ENCODE results near the gene ZGLP1.

The ZGLP1 gene

DNA sequence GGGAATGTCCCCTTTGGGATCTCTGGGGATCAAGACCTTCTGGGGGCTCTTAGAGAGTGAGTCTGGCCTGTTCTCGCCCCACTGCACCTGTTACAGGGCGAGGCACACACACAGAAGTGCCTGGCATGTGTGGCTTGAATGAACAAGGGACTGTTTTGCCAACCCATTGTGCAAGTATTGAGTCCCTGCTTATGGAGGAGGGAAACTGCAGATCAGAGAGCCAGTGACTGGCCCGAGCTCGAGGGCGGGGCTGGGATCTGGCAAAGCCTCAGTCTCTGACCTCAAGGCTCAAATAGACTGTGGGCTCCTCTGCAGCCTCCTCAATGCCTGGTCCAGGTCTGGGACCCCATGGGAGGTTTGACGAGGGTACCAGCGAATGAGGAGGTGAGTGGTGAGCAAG lies 18.2 kb upstream of the ZGLP1 start:
- no peak for DNase-seq (ENCODE audit: low read depth)

DNA sequence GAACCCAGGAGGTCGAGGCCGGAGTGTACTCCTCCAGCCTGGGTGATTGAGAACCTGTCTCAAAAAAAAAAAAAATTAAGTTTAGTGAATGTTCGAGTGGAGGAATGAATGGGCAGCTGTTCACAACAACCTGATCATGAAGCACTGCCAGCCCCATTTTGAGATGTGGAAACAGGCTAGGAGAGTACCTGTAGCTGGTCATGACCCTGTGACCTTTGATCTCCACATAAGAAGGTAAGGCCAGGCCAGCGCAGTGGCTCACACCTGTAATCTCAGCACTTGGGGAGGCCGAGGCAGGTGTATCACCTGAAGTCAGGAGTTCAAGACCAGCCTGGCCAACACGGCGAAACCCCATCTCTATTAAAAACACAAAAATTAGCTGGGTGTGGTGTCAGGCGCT lies 16.1 kb upstream of the ZGLP1 start:
- DNase-seq (ENCODE audit: low read depth), result no peak

DNA sequence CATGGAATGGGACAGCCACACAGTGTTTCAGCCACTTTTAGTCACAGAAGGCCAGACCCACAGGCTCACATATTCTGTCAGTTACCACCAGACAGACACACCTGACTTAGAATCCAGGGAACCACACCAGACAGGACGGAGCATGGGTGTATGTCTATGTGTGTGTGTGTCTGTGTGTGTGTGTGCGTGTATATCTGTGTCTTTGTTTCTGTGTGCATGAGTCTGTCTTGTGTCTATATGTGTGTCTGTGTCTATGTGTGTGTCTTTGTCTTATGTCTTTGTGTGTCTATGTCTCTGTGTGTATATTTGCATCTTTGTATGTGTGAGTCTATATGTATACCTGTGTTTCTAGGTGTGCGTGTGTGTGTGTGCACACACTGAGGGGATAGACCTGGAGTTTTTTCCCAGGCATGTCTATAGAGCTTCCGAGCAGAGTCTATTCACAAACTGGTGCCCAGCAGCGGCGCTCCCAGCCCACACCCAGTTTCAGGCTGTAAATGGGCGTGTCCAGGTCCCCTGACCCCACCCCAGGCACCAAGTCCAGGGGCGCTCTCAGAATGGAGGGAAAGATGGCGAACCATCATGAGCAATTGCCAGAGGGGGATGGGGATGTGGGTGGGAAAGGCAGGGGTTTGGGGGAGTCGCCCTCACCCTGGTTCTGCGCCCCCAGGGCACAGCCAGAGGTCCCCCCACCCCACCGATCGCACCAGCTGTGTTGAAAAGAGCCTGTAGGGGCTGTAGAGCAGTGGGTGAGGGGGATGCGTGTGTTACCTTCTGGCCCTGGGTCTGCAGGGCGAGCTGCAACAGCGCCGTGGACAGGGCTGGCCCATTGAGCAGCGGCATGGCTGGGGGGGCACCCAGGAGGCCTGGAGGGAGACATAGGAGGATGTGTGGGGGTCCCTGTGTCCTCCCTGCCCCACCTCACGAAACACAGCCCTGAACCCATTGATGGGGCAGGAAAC lies 12.5 kb upstream of the ZGLP1 start:
- DNase-seq (ENCODE audit: low read depth), result no peak

DNA sequence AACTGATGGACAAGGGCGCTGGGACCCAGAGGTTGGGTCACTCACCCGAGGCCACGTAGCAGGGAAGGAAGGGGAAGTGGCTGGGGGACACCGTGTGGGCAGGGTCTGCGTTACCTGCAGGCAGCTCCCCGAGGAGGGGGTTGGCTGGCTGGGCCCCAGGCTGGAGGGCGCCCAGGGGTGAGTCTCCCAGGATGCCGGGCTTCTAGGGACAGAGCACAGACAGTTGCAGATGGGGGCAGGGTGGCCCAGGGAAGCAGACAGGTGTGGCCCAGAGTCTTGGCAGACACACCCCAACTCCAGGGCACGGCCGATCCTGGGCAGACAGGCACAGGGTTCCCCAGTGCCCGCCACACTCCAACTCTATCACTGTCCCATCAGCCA lies 11.8 kb upstream of the ZGLP1 start:
- no peak for DNase-seq (ENCODE audit: low read depth)

DNA sequence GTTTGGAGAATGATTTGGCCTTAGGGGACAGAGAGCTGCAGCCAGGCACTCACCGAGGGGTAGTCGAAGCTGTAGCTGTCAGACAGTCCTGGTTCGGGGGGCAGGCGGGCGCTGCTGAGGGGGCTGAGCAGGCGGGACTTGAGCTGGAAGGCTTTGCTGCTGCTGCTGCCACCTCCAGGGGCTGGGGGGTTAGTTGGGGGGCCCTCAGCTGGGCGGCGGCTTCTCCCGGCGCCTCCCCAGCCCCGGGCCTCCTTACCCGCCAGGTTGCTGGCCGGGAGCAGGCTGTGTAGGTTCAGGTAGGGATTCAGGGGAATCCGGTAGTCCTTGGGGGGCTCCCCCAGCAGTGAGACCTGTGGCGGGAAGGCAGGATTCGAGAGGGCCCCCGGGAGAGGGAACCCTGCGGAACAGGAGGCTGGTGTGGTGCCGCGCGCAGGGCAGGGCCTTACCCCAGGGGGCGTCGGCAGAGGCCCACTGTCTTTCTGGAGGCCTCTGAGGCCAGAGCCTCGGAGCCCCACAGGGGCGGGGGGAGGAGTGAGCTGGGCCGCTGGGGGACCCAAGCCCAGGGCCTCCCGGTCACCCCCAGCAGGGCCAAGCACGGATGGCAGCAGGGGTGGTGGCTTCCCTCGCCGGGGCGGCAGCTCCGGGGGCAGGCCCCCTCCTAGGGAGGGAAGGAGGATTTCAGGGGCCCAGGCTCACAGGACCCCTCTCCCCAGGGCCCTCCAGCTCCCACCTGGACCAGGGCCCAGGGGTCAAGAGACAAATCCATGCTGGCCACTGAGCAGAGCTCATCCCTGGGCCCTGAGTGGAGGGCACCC lies 11.2 kb upstream of the ZGLP1 start:
- no peak for DNase-seq (ENCODE audit: low read depth)

DNA sequence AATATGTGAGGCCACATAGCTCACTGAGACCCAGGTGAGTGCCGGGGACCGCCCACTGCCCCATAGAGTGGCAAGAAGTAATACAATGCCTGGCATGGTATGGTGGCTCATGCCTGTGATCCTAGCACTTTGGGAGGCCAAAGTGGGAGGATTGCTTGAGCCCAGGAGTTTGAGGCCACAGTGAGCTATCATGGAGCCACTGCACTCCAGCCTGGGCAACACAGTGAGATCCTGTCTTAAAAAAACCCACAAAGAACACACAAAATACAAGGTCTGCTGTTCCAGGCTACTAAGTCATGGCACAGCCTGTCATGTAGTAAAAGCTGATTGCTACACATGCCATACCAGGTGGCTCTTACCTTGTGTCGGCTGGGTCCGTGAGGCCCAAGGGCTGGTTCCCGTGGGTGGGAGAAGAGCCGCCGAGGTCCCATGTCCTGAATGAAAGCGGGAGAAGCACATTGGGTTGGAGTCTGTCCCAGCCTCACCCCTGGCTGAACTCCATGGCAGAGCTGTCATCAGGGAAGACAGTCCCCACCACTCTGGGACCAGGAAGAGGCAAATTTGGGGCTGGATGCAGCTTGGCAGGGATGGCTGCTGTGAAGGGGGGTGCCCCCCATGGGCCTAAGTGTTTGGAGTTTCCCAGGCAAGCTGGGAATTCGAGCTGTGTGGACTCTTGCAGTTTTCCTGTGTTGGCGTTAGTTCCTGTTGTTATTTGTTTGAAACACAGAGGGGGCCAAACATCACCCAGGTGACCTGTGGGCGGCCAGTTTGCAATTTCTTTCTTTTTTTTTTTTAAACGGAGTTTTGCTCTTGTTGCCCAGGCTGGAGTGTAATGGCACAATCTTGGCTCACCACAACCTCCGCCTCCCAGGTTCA lies 9.4 kb upstream of the ZGLP1 start:
- DNase-seq (ENCODE audit: low read depth), result no peak

DNA sequence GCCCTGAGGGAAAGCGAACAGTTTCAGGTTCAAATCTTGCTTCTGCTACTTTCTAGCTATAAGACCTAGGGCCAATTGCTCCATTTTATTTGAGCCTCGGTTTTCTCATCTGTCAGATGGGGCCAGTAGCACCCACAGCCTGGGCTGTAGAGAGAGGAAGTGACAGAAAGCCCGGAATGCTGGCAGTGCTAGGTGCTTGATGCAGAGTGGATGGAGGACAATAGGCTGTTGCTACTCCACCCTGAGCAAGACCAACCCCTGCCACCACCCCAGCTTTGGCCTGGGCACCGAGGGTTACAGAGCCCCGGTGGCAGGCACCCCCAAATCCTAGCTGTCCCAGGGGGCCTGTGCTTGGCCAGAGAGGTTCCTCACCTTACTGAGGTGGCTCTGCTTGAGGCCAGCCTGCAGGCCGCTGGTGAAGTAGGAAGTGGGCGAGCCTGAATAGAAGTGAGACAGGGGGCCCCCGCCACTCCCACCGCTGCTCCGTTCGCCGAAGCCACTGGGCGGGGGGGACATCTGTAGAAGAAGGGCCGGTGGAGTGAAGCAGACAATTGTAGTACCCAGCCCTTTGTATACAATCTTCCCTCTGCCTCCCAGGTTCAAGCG lies 8.3 kb upstream of the ZGLP1 start:
- DNase-seq (ENCODE audit: low read depth), result no peak

DNA sequence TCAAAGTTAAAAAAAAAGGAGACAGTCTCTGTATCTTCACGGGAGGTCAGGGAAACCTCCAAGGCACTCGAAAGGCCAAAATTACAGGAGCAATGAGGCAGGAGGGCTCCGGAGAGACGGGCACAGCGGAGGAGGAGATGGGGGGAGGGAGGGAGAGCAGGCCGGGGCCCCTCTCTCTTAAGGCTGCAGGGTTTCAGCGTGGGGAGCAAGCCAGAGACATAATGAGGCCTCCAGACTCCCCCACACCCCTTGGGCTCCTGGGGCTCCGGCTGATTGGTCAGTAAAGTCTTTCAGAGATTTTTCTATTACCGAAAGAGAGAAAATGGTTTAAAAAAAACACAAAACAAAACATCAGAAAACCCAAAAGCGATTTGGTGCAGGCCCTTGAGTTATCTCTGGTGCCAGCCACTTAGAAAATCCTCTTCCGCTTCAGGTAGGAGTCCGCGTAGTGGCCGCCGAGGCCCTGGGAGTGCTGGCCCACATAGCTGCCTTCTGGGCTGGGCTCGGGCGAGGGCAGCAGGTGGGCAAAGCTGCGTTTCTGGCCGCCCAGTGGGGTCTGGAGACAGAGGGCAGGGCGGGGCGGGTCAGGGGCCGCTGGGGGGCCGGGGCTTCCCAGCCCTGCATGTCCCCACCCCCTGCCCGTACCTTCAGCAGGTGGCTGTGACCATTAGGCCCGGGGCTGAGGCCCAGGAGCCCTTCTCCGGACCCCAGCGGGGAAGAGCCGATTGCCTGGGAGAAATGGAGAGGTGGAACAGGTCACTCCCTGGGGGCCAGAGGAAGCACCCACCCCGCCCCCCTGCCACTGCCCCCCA lies 7.6 kb upstream of the ZGLP1 start:
- DNase-seq (ENCODE audit: low read depth), result no peak

DNA sequence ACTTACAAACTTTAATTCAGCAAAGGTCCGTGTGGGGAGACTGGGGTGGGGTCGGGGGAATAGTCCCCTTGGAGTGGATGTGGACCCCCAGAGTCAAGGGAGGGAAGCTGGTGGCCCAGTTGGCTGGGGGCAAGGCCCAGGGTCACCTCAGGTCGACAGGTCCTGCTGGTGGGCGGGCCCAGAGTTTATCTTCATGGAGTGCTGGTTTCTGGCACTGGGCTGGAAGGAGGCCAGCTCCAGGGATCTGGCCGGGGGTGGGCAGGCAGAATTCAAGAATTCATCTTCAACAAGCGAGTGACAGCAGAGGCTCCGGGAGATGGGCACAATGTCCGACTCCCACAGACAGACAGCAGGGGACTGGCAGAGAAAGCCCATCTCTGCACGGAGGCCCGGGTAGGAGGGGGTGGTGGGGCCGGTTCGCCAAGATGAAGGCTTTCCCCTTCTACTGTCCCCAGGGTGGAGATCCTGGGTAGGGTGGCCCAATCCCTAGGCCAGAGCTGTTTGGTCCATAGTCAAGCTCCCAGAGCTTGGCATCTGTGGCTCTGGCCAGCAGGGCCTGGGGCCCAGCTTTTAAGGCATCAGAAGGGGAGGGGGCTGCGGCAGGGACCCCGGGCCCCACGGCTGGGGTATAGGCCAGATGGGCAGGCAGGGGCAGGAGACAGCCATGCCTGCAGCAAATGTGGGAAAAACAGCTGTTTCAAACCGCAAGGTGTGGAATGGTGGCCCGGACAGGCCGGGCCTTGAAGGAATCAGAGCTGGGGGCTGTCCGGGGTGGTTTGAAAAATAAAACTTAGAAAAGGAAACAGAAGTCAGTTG lies 6.8 kb upstream of the ZGLP1 start:
- no peak for DNase-seq (ENCODE audit: low read depth)

DNA sequence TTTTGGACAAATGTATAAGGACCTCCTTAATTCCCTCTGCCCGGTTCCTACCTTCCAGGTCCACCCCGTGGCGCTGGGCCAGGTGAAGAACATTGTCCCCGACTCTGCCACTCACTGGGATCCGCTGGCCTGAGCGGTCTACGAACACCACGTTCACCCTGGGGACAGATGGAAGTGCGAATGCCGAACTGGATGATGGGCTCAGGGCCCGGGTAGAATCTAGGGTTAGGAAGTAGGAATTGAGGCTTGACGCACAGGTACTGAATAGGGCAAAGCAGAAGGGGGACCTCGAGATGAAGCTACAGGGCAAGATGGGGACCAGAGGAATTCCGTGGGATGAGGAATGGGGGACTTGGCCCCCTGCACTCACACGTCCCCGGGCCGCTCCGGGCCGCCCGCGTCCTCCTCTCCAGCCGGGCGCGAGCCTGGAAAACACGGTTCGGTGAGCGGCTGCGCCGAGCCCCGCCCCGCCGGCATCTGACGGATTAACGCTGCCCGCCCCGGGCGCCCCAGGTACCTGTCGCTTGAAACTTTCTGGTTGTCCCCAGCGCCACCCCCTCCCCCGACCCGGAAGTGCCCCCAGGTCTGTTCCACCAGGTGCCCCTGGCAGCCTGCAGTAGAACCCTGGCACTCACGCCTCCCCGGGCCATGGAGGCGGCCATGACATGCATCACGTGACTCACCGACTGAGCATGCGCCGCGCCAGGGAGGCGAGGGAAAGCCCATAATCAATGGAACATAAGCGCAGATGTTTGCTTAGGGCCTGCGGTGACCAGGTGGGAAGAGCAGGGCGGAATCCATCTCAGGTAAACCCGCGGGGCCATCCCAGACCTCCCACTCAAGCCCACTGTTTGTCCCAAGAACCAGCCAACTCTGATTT lies 6.0 kb upstream of the ZGLP1 start, which contains the start of gene FDX2:
TSS of gene FDX2 (minus strand) at position 681 of the 880 bp plus-strand sequence. CDS start at position 662, 19 bp downstream.
- DNase-seq (ENCODE audit: low read depth), result peak; percentile 87

DNA sequence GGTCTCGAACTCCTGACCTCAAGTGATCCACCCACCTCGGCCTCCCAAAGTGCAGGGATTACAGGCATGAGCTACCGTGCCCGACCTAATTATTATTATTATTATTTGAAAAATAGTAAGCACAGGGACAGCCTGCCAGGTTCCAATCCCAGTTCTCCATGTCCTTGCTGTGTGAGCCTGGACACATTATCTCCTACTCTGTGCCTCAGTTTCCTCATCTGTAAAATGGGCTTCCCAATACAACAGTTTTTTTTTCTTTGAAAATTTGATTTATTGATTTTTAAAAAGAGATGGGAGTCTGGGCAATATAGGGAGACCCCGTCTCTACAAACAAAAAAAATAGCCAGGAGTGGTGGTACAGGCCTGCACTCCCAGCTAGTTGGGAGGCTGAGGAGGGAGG lies 3.3 kb downstream of the ZGLP1 start:
- DNase-seq (ENCODE audit: low read depth), result no peak

DNA sequence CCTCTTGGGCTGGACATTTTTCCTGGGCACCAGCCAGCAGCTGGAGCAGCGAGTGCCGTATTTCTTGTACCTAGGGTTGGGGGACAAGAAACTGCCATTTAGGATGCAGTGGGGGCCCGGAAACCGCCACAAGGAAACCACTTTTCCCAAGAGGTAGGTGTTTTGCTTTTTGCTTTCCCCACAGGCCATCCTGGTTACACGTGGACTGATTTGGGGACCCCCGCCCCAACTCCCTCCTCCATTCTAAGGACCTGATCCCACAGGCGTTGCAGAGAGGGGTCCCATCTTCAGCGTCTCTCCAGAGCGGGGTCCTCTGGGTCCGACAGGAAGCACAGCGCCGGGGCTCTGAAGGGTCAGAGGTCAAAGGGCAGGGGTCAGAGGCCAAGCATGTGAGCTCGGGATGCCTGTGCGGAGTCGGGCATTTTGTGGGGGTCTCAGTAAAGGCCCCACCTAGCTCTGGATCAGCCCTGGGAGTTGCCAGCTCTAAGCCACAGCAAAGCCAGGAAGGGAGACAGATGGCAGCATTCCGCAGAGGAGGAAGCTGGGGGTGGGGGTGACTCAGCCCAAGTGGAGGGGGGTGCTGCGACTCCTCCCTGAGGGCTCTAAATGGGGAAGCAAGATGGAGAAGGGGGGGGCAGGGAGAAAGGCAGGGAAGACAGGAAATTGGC lies 4.3 kb downstream of the ZGLP1 start:
- DNase-seq (ENCODE audit: low read depth), result no peak

DNA sequence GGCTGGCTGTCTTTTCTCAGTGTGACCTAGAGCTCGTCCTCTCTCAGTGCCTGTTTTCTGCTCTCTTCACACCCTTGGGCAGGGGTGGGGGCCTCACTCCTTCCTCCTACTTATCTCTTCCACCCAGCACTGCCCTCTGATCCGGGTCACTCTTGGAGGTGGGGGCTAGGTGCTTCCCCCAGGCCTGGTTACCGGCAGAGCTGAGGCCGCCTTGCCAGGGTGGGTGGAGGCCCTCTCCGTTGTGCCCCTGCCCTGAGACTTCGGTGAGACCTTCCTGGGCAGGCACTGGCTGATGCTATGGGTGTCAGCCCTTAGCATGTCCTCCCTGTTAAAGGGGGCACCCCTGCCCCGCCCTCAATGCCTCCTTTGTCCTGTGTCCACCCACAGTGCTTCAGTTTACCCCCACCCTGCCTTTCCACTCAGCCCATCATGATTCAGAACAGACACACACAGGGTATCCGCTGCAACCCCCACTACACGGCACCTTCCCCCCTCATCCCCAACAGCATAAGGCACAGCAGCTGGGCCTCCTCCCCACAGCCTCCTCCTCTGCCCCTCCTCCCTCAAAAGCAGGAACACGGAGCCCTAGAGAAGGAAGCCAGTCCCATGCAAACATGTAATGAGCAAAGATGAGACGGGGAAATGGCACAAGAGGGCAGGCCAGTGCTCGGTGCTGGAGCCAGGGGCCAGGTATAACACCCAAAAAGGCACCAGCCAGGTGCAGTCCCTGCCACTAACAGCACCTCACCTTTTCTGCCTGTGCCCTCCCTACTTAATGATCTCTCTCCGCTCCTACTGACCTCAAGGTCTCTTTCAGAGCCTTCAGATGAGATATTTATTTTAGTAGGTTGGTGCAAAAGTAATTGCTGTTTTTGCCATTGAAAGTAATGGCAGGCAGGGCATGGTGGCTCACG lies 9.8 kb downstream of the ZGLP1 start:
- DNase-seq (ENCODE audit: low read depth), result no peak

DNA sequence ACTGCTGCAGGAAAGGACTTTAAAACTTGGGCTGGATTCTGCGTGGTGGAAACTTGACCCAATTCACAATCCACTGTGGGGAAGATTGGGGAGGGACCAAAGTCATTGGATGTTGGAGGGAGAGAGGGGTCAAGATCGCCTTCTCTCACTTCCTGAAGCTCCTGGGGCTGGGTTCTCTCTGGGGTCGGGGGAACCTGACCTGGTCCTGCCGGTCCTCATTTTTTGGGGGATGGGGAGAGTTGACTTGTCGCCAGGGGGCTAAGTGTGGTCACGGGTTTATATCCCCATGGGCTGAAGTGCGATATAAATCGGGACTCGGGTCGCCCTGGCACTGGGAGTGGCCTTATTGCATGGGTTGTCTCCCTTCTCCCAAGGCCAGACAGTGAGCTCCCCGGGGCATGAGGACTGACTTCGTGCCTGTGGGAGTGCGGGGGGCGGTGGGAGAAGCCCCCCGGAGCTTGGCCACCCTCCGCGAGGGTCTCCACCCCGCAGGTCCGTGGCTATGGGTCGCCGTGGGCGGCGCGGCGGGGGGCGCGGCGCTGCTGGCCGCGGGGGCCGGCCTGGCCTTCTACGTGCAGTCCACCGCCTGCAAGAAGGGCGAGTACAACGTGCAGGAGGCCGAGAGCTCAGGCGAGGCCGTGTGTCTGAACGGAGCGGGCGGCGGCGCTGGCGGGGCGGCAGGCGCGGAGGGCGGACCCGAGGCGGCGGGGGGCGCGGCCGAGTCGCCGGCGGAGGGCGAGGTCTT lies 13.6 kb downstream of the ZGLP1 start:
- DNase-seq (ENCODE audit: low read depth), result no peak

DNA sequence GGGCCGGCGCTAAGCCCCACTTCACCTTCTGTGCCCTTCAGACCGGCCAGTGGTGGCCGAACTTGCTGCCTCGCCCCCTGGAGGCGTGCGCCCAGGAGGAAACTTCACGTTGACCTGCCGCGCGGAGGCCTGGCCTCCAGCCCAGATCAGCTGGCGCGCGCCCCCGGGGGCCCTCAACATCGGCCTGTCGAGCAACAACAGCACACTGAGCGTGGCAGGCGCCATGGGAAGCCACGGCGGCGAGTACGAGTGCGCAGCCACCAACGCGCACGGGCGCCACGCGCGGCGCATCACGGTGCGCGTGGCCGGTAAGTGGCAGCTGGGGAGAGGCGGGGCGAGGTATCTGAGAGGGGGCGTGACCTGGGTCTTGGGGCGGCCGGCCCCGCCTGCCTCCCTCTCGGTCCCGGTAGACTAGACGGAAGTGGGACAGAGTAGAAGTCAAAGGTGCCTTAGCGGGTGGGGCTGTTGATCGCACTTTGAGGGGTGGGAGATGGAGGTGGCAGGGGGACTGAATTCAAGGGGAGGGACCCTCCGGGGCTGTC lies 14.2 kb downstream of the ZGLP1 start:
- peak; percentile 55 for DNase-seq (ENCODE audit: low read depth)

DNA sequence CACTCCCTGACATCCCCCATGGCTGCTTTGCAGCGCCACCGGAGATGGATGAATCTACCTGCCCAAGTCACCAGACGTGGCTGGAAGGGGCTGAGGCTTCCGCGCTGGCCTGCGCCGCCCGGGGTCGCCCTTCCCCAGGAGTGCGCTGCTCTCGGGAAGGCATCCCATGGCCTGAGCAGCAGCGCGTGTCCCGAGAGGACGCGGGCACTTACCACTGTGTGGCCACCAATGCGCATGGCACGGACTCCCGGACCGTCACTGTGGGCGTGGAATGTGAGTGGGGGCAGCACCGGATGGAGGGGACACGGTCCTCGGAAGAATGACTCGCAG lies 15.3 kb downstream of the ZGLP1 start:
- no peak for DNase-seq (ENCODE audit: low read depth)

Data from T follicular helper cell (primary cell).